ENCODE measurements around the gene IDI1.

GRCh38 chr10:1063232-1063865 is 14.4 kb upstream of the IDI1 start:
- TF ChIP-seq TAF1 (IDR thresholded peaks at IDR 0.05; ENCODE audit: borderline replicate concordance, low read depth, low read length): no peak
- no peak for TF ChIP-seq POLR2AphosphoS5 (IDR thresholded peaks at IDR 0.05; ENCODE audit: low read depth, low read length)
- no peak for TF ChIP-seq POLR2A (IDR thresholded peaks at IDR 0.05; ENCODE audit: low read depth, low read length)
